GM18502 (cell line): ENCODE data around the gene ADGRF3.
A peak's percentile ranks its signal among the peaks of the same experiment; 100 is the strongest.
"Not testable (repeated sequence)": the region's sequence is repeated elsewhere in the genome, so short reads cannot be mapped to it uniquely, and the experiment has no call there.

Experiments
- ATAC-seq: cut with Tn5 transposase; IDR thresholded peaks from one replicate; pipeline ENCODE4 v1.9.1; 2021; ENCODE audit warnings: mild to moderate bottlenecking; ENCODE audit not compliant: unreplicated experiment, poor library complexity

ADGRF3 gene

GRCh38 chr2:26354469-26354868 lies 7.9 kb upstream of the ADGRF3 start:
- ATAC-seq, result not testable (repeated sequence)

- no peak for ATAC-seq
These were observed 6.3 kb upstream of the ADGRF3 start for GRCh38 chr2:26352892-26353291.

DNA sequence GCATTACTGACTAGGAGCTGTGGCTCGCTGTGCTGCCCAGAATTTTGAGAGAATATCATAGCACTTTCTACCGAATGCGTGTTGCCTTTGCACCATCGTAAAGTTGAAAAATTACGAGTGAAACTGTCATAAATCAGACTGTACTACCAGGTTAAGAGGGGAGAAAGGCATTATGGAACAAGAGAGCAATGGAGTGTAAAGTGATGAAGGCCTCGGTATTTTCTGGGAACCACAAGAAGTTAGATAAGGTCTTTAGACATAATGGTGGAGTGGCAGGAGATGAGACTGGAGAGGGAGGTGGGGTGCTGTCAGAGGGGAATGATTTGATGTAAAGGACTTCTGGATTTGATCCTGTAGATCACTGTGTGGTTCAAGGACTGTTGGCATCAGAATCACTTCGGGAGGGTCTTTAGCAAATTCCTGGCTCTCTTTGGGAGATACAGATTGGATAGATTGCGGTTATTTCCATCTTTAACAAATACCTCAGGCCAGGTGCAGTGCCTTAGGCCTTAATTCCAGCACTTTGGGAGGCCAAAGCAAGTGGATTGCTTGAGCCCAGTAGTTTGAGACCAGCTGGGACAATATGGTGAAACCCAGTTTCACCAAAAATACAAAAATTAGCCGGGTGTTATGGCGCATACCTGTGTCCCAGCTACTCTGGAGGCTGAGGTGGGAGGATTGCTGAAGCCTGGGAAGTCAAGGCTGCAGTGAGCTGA lies 4.9 kb upstream of the ADGRF3 start:
- ATAC-seq, result no peak

DNA sequence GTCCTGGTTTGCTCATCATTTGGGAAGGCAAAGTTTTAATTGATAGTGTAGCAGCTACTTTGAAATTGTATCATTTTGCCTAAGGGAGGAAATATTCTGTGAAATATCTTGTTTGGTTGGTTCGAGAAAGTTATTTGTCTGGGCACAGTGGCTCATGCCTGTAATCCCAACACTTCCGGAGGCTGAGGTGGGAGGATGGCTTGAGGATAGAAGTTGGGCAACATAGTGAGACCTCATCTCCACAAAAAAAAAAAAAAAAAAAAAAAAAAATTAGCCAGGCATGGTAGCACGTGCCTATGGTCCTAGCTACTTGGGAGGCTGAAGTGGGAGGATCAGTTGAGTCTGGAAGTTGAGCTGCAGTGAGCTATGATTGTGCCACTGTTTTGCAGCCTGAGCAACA lies 3.1 kb upstream of the ADGRF3 start:
- no peak for ATAC-seq

DNA sequence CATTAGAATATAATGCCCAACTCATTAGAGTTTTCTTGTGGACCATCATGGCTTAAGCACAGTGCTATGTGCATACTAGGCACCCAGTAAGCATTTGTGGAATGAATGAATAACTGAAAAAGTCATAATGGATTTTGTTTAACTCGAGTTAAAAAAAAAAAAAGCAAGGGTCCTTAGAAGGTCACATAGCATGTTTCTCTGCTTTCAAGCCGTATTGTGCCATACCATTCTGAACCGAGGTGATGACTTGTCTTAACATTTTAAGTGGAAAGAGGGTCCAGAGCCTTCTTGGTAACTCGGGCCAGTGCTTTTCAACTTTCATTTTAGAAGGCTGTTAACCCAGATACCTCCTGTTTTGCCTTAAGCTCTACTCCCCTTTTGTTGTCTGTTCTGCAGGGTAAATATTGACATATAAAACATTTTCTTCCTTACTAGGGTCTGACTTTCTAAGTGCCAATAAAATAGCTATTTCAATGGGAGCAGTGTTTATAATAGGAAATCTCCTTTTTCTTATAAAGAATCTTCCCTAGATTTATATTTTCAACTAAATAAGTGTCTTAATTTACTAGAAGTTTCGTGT lies 787 bp upstream of the ADGRF3 start:
- ATAC-seq, result no peak

GRCh38 chr2:26345545-26346453 lies 790 bp downstream of the ADGRF3 start, which contains the start of gene SELENOI:
TSS of gene SELENOI (plus strand) at chr2:26346143. CDS start at chr2:26346233, 90 bp downstream.
- ATAC-seq, result peak; percentile 97

DNA sequence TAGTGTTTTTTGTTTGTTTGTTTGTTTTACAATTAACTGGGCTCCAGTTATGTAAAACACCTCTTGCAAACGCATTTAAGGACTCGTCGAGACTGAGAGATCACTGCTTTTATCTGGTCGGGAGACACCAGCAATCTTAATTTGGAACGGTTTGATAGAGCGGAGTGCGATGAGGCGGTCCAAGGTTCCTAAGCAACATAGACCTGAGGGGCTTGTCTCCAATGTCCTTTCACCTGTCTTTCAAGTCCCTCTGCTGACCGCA lies 1.4 kb downstream of the ADGRF3 start:
- ATAC-seq, result no peak

DNA sequence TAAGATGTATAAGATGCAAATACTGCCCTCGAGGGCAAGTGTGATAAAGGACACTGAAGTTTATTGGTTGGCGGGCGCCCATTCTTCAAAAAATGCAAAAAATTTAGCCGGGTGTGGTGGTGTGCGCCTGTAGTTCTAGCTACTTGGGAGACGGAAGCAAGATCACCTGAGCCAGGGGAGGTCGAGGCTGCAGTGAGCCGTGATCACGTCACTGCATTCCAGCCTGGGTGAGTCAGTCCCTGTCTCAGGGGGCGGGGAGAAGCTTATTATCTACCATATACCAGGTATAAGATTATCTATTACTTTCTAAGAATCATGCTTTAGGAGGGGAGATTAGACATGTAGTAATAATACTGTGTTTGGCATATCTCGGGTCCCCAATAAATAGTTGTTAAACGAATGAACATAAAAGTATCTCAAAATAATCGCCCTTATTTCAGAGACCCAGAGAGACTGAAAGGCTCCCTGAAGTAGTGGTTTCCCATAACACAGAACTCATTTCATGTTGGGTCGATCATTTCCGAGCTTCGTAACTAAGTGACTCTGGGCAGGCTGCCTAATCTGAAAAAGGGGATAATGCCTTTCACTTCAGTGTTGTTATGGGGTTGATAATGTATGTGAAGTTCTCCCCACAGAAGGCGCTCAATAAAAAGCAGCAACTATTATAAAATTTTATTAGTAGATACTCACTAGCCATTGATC lies 1.9 kb downstream of the ADGRF3 start:
- ATAC-seq, result no peak

- ATAC-seq, result no peak
These were observed 5.8 kb downstream of the ADGRF3 start for GRCh38 chr2:26340831-26341230.

- ATAC-seq, result no peak
These were observed 9.3 kb downstream of the ADGRF3 start for GRCh38 chr2:26337298-26337697.

GRCh38 chr2:26336719-26337118 lies 9.9 kb downstream of the ADGRF3 start:
- ATAC-seq, result no peak

DNA sequence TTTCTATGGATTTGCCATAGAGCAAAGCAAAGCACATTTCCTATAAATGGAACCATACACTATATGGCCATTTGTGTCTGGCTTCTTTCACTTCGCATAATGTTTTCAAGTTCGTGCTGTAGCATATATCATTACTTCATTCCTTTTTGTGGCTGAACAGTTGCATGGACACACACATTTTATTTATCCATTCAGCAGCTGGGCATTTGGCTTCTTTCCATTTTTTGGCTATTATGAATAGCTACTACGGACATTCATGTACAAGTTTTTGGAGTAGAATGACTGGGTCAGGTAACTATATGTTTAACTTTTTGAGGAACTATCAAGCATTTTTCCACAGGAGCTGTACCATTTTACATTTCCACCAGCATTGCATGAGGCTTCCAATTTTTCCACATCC lies 11.4 kb downstream of the ADGRF3 start:
- no peak for ATAC-seq

- no peak for ATAC-seq
These were observed 13.3 kb downstream of the ADGRF3 start for GRCh38 chr2:26333293-26333692.

GRCh38 chr2:26331321-26331720 lies 15.3 kb downstream of the ADGRF3 start:
- ATAC-seq, result not testable (repeated sequence)

- ATAC-seq, result no peak
These were observed 16.0 kb downstream of the ADGRF3 start for GRCh38 chr2:26330604-26331003.

DNA sequence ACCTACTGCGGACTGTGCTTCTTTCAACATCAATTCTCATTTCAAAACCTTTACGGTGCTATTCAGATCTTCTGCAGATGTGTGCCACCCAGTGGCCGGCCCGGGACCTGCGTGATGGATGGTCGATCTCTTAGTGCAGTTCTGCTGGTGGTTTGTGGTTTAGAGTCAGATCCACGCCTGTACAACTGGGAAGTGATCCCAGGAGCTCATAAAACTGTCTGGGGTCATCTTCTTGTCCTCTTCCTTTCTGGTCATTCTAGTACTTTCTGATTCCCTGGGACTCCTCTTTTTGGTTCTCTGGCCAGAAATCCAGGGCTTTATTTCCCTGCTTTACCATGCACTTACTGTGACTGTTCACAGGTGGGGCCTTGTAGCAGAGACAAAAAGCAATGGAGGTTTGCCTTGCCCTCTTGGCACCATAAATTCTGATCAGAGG lies 16.5 kb downstream of the ADGRF3 start:
- ATAC-seq, result peak; percentile 57

- not testable (repeated sequence) for ATAC-seq
These were observed 17.5 kb downstream of the ADGRF3 start for GRCh38 chr2:26329083-26329482.

GRCh38 chr2:26327291-26328272 lies 19.0 kb downstream of the ADGRF3 start:
- ATAC-seq, result no peak

DNA sequence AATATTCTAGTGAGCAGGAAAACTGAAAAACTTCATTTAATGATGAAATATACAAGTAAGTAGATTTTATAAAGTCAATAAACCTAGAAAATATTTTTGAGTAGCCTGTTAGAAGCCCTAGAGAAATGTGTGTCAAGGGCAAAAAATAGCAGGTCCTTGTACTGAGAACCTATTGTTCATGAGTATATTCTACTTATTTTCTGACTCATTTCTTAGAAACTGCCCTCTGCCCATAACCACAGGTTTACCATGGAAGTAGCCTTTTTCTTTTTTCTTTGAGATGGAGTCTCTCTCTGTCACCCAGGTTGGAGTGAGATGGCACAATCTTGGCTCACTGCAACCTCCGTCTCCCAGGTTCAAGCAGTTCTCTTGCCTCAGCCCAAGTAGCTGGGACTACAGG lies 20.1 kb downstream of the ADGRF3 start:
- no peak for ATAC-seq

DNA sequence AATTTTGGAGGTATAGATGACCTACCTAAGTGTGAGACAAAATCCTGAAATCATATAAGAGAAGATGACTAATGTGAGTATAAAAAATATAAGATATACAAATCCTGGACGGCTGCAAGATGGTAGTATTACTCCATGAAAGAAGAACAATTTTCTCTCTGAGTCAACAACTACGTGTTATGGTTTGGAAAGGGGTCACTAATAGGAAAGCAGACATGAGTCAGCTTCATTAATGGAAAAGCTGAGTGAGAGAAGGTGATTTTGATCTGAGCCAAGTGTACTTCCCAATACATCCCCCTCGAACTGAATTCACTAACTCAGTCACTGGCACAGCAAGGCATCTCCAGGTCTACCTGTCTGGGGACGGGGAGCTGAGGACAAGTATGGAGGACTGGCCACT lies 20.7 kb downstream of the ADGRF3 start:
- ATAC-seq, result no peak
